ENCODE measurements around the gene PLPP2.
"Not testable (repeated sequence)": the region's sequence is repeated elsewhere in the genome, so short reads cannot be mapped to it uniquely, and the experiment has no call there.

Gene PLPP2

DNA sequence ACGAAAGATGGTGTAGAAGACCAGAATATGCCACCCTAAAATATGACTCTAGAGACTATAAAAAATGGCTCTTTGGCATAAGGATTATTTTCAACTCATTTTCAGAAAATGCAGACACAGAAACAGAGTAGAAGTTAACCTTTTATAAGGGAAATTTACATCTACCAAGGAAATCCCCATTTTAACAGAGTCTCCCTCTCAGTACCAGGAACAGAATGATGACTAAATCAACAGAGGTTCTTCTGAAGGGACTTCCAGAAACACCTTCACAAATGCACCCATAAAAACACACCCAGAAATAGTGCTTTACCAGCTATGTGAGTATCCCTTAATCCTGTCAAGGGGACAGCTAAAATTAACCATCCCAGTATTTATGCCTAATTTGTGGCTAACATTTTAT is 29.1 kb downstream of the PLPP2 start:
- DNase-seq = no peak

DNA sequence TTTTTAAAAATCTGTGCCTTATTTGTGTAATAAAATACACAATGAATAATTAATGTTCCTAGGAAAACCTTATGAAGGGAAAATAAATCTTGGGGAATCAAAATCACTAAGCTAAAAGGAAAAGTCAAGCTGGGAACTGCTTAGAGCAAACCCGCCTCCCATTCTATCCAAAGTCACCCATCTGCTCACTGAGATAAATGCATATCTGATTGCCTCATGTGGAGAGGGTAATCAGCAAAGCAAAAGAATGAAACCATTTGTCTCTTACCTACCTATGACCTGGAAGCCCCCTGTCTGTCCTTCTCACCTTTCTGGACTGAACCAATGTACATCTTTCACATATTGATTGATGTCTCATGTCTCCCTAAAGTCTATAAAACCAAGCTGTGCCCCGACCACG is 34.4 kb downstream of the PLPP2 start:
- DNase-seq = not testable (repeated sequence)

DNA sequence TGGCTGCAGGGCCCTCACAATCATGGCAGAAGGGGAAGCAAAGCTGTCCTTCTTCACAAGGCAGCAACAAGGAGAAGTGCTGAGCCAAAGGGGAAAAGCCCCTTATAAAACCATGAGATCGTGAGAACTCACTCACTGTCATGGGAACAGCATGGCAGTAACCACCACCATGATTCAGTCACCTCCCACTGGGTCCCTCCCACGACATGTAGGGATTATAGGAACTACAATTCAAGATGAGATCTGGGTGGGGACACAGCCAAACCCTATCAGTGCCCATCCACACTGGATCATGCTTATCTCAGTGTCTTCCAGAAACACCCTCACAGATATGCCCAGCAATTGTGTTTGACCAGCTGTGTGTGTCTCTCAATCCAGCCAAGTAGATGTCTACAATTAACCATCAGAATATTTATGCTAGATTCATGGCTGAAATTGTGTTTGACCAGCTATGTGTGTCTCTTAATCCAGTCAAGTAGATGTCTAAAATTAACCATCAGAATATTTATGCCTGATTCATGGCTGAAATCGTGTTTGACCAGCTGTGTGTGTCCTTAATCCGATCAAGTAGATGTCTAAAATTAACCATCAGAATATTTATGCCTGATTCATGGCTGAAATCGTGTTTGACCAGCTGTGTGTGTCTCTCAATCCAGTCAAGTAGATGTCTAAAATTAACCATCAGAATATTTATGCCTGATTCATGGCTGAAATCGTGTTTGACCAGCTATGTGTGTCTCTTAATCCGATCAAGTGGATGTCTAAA is 38.6 kb downstream of the PLPP2 start:
- not testable (repeated sequence) for DNase-seq

DNA sequence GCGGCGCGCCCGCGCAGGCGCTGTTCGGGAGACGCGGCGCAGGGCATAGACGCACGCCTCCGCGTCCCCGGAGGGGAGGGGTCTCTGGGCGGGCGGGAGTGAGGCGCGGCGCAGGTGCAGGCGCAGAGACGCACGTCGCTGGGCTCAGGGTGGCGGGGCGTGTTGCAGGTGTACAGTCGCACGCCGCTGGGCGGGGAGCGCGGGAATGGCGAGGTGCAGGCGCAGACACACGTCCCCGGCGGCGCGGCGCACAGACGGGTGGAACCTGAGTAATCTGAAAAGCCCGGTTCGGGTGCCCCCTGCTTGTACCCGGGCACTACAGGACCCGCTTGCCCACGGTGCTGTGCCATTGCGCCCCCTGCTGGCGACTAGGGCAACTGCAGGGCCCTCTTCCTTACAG is 44.7 kb downstream of the PLPP2 start:
- DNase-seq = no peak

DNA sequence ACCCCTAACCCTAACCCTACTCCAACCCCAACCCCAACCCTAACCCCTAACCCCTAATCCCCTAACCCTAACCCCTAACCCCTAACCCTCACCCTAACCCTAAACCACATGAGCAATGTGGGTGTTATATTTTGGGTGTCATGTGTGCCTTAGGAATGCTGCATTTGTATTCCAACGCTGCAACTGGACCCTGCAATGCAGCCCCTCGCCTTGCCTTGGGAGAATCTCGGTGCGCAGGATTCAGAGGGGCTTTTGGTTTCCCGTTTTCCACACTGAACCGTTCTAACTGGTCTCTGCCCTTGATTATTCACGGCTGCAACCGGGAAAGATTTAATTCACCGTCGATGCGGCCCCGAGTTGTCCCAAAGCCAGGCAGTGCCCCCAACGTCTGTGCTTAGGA is 45.3 kb downstream of the PLPP2 start:
- not testable (repeated sequence) for DNase-seq

DNA sequence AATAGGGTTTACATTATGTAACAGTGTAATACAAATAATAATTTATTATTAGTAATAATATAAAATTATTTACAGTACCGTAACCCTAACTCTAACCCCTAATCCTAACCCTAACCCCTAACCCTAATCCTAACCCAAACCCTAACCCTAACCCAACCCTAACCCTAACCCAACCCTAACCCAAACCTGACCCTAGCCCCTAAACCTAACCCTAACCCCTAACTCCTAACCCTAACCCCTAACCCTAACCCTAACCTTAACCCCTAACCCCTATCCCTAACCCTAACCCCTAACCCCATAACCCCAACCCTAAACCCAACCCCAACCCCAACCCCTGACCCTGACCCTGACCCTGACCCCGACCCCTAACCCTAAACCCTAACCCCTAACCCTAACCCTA is 45.7 kb downstream of the PLPP2 start:
- no peak for DNase-seq

Measured in DMS 273 treated with DMSO at 0.1 percent for 48 hours (cell line).